ENCODE data around the gene SEPSECS.

GRCh38 chr4:25111648-25112196, 48.5 kb downstream of the SEPSECS start:
- TF ChIP-seq, protein P1, sequence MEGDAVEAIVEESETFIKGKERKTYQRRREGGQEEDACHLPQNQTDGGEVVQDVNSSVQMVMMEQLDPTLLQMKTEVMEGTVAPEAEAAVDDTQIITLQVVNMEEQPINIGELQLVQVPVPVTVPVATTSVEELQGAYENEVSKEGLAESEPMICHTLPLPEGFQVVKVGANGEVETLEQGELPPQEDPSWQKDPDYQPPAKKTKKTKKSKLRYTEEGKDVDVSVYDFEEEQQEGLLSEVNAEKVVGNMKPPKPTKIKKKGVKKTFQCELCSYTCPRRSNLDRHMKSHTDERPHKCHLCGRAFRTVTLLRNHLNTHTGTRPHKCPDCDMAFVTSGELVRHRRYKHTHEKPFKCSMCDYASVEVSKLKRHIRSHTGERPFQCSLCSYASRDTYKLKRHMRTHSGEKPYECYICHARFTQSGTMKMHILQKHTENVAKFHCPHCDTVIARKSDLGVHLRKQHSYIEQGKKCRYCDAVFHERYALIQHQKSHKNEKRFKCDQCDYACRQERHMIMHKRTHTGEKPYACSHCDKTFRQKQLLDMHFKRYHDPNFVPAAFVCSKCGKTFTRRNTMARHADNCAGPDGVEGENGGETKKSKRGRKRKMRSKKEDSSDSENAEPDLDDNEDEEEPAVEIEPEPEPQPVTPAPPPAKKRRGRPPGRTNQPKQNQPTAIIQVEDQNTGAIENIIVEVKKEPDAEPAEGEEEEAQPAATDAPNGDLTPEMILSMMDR (IDR thresholded peaks at IDR 0.05; ENCODE audit: insufficient read depth, low read length, poor library complexity, severe bottlenecking): no peak
- no peak for TF ChIP-seq EZH2phosphoT487 (conservative IDR thresholded peaks at IDR 0.05; ENCODE audit: low read length)
